Caco-2 (cell line): ENCODE measurements around the gene ANKRD44. TPM values are rescaled to one million over a fixed set of nuclear protein-coding genes. Genes with fewer than 3 reads are reported as not detected.

Experiments used
- BruUV-seq: library from RNA; stranded (reverse); fragments of 400-500 nt; replicated peaks from 2 replicates; lab custom pipeline; 2021; lab: Mats Ljungman, UMichigan
- CTCF ChIA-PET: fragments of 300-600 bp; sonication (Branson Sonifier 250); formaldehyde crosslinking; loops from one replicate; lab custom pipeline; 2022; ENCODE audit warnings: antibody characterized with exemption; lab: Charles Lee
- POLR2A ChIA-PET: fragments of 300-600 bp; sonication (Branson Sonifier 250); formaldehyde crosslinking; loops from one replicate; lab custom pipeline; 2022; ENCODE audit warnings: antibody characterized with exemption; lab: Charles Lee
- DNase-seq, 2 experiments: peaks; one replicate each; pipeline versions ENCODE4 v3.0.0 to v3.0.0-alpha.2; 2020 to 2022
- H3K27me3 ChIP-seq: replicated peaks from 2 replicates; pipeline ENCODE4 v1.6.0; 2011; ENCODE audit warnings: low read length; ENCODE audit not compliant: control insufficient read depth, insufficient read depth
- H3K36me3 ChIP-seq: 2 replicates; pipeline ENCODE4 v1.5.1; 2011; ENCODE audit warnings: low read length; ENCODE audit not compliant: control insufficient read depth, insufficient read depth
- H3K4me1 ChIP-seq: fragments of 250-450 bp; sonication (Bioruptor Pico); 2 replicates; pipeline ENCODE4 v1.5.1; 2020; ENCODE audit warnings: mild to moderate bottlenecking
- H3K4me3 ChIP-seq: 2 replicates; pipeline ENCODE4 v1.5.1; 2011; ENCODE audit warnings: low read depth, mild to moderate bottlenecking, control low read depth, low read length
- H3K9me3 ChIP-seq: fragments of 250-450 bp; sonication (Bioruptor Pico); 2 replicates; pipeline ENCODE4 v1.5.1; 2020; ENCODE audit warnings: mild to moderate bottlenecking, moderate library complexity
- H3K27ac Mint-ChIP-seq: one replicate; pipeline ENCODE4 v1.8.0; 2022; ENCODE audit warnings: mixed read lengths; ENCODE audit not compliant: unreplicated experiment
- H3K27me3 Mint-ChIP-seq: one replicate; pipeline ENCODE4 v1.8.0; 2022; ENCODE audit warnings: mixed read lengths; ENCODE audit not compliant: insufficient read depth, unreplicated experiment
- H3K36me3 Mint-ChIP-seq: one replicate; pipeline ENCODE4 v1.8.0; 2022; ENCODE audit warnings: mild to moderate bottlenecking, mixed read lengths; ENCODE audit not compliant: insufficient read depth, unreplicated experiment
- H3K4me1 Mint-ChIP-seq: one replicate; pipeline ENCODE4 v1.8.0; 2022; ENCODE audit warnings: low read depth, mixed read lengths; ENCODE audit not compliant: unreplicated experiment
- H3K4me3 Mint-ChIP-seq: one replicate; pipeline ENCODE4 v1.8.0; 2022; ENCODE audit warnings: mild to moderate bottlenecking, moderate library complexity, mixed read lengths; ENCODE audit not compliant: unreplicated experiment
- H3K9me3 Mint-ChIP-seq: one replicate; pipeline ENCODE4 v1.8.0; 2022; ENCODE audit warnings: mixed read lengths; ENCODE audit not compliant: unreplicated experiment
- CTCF ChIP-seq, 2 experiments: fragments of 200-600 bp in 1 of 2; IDR thresholded peaks; 1 replicate in 1 of 2; 2 replicates in 1 of 2; pipeline versions ENCODE4 v1.5.1 to v1.8.0; 2011 to 2022; ENCODE audit warnings: antibody characterized with exemption in 1 of 2, control low read depth in 1 of 2, inconsistent platforms in 1 of 2, low read depth in 1 of 2, low read length in 1 of 2, mild to moderate bottlenecking in 1 of 2, moderate library complexity in 1 of 2; ENCODE audit not compliant: insufficient read depth in 1 of 2, severe bottlenecking in 1 of 2, unreplicated experiment in 1 of 2
- intact Hi-C: fragments of 100-400 bp; cut with micrococcal nuclease; formaldehyde crosslinking; loops from one replicate; pipeline ENCODE4 v1.10.0; 2022; ENCODE audit not compliant: unreplicated experiment
- total RNA-seq: library from RNA; stranded (reverse); gene quantifications from 2 replicates; pipeline ENCODE4 v1.2.3, GENCODE V29; 2022

The ANKRD44 gene
- total RNA-seq, 1 experiment from 2014 or later: 1.0 TPM

- H3K36me3 ChIP-seq: no peaks in the 10 kb centered on the region
- DNase-seq: no peak
- H3K4me1 ChIP-seq: no peaks in the 10 kb centered on the region
- POLR2A ChIA-PET: no interaction called here
- H3K9me3 ChIP-seq: no peaks in the 10 kb centered on the region
- H3K27me3 ChIP-seq: no peaks in the 10 kb centered on the region
- BruUV-seq: no TSS peak
- Mint-ChIP-seq H3K36me3 (no peaks in the 10 kb centered on the region), H3K4me1 (no peaks in the 10 kb centered on the region), H3K4me3 (no peak overlapping the region), H3K27me3 (peaks cover 2% of the 10 kb centered on the region), H3K9me3 (no peaks in the 10 kb centered on the region), H3K27ac (no peak overlapping the region)
- no peak for TF ChIP-seq CTCF (IDR thresholded peaks at IDR 0.05; ENCODE audit: insufficient read depth in 1 of 2, low read depth in 1 of 2, low read length in 1 of 2, severe bottlenecking in 1 of 2, unreplicated experiment in 1 of 2)
- no peak overlapping the region for H3K4me3 ChIP-seq
- intact Hi-C loops: no loop called here
- CTCF ChIA-PET: no interaction called here
Observed at GRCh38 chr2:197255543-197255942, 55.0 kb downstream of the ANKRD44 start.

- Histone ChIP-seq H3K9me3 (no peaks in the 10 kb centered on the region), H3K4me3 (no peak overlapping the region), H3K36me3 (no peaks in the 10 kb centered on the region), H3K4me1 (no peaks in the 10 kb centered on the region), H3K27me3 (no peaks in the 10 kb centered on the region)
- H3K27me3 Mint-ChIP-seq: peaks cover 2% of the 10 kb centered on the region
- TF ChIP-seq CTCF (IDR thresholded peaks at IDR 0.05; ENCODE audit: insufficient read depth in 1 of 2, low read depth in 1 of 2, low read length in 1 of 2, severe bottlenecking in 1 of 2, unreplicated experiment in 1 of 2): no peak
- no peak overlapping the region for H3K4me3 Mint-ChIP-seq
- H3K9me3 Mint-ChIP-seq: no peaks in the 10 kb centered on the region
- CTCF ChIA-PET: no interaction called here
- DNase-seq: no peak
- no peak overlapping the region for H3K27ac Mint-ChIP-seq
- intact Hi-C loops: no loop called here
- POLR2A ChIA-PET: no interaction called here
- H3K4me1 Mint-ChIP-seq: no peaks in the 10 kb centered on the region
- H3K36me3 Mint-ChIP-seq: no peaks in the 10 kb centered on the region
- no TSS peak for BruUV-seq
Observed at GRCh38 chr2:197254776-197255530, 55.6 kb downstream of the ANKRD44 start.

- Histone ChIP-seq H3K4me3 (no peak overlapping the region), H3K27me3 (no peaks in the 10 kb centered on the region), H3K4me1 (no peaks in the 10 kb centered on the region), H3K36me3 (no peaks in the 10 kb centered on the region), H3K9me3 (no peaks in the 10 kb centered on the region)
- H3K4me1 Mint-ChIP-seq: no peaks in the 10 kb centered on the region
- H3K27ac Mint-ChIP-seq: no peak overlapping the region
- no TSS peak for BruUV-seq
- POLR2A ChIA-PET: no interaction called here
- H3K4me3 Mint-ChIP-seq: no peak overlapping the region
- CTCF ChIA-PET: no interaction called here
- no peak for DNase-seq
- H3K9me3 Mint-ChIP-seq: no peaks in the 10 kb centered on the region
- H3K27me3 Mint-ChIP-seq: peaks cover 6% of the 10 kb centered on the region
- intact Hi-C loops: no loop called here
- no peaks in the 10 kb centered on the region for H3K36me3 Mint-ChIP-seq
- TF ChIP-seq CTCF (IDR thresholded peaks at IDR 0.05; ENCODE audit: insufficient read depth in 1 of 2, low read depth in 1 of 2, low read length in 1 of 2, severe bottlenecking in 1 of 2, unreplicated experiment in 1 of 2): no peak
Observed at GRCh38 chr2:197251576-197251975, 59.0 kb downstream of the ANKRD44 start.
